Kidney (tissue), 14 donors: Measurements from ENCODE around the gene NAA35. TPM values are rescaled to one million over a fixed set of nuclear protein-coding genes. Genes with fewer than 3 reads are reported as not detected.
A peak's percentile ranks its signal among the peaks of the same experiment; 100 is the strongest.

ENCODE experiments used
- DNase-seq, 5 donors: peaks; one replicate each; pipeline ENCODE4 v3.0.0-alpha.2; 2013 to 2020
- FAIRE-seq: peaks from 2 replicates; lab custom pipeline; 2012; peaks lifted over from hg19 to GRCh38; lab: Jason Lieb, UNC
- H3K27ac ChIP-seq, 2 donors: one replicate each; pipeline ENCODE4 v1.7.0; 2013; ENCODE audit warnings: low read depth in 2 of 2, low read length in 2 of 2, inconsistent platforms in 1 of 2
- H3K27me3 ChIP-seq: one replicate; pipeline ENCODE4 v1.7.1; 2013; ENCODE audit warnings: low read length, inconsistent platforms; ENCODE audit not compliant: control insufficient read depth, insufficient read depth
- H3K36me3 ChIP-seq, 3 donors: one replicate each; pipeline versions ENCODE4 v1.7.0 to v1.7.1; 2013; ENCODE audit warnings: low read length in 3 of 3, control low read depth in 1 of 3, inconsistent platforms in 1 of 3; ENCODE audit not compliant: insufficient read depth in 3 of 3, control insufficient read depth in 2 of 3
- H3K4me1 ChIP-seq, 3 donors: one replicate each; pipeline versions ENCODE4 v1.7.0 to v1.7.1; 2013; ENCODE audit warnings: low read length in 3 of 3, inconsistent platforms in 1 of 3, low read depth in 1 of 3; ENCODE audit not compliant: control insufficient read depth in 2 of 3, insufficient read depth in 2 of 3
- H3K4me3 ChIP-seq, 3 donors: one replicate each; pipeline versions ENCODE4 v1.7.0 to v1.8.1; 2013; ENCODE audit warnings: low read length in 3 of 3, control low read depth in 1 of 3, inconsistent platforms in 1 of 3
- H3K9ac ChIP-seq, 3 donors: one replicate each; pipeline versions ENCODE4 v1.7.0 to v1.7.1; 2013; ENCODE audit warnings: low read length in 3 of 3, control low read depth in 1 of 3, inconsistent platforms in 1 of 3
- H3K9me3 ChIP-seq, 3 donors: one replicate each; pipeline versions ENCODE4 v1.7.0 to v1.7.1; 2013; ENCODE audit warnings: low read length in 3 of 3, control low read depth in 1 of 3, inconsistent platforms in 1 of 3; ENCODE audit not compliant: control insufficient read depth in 2 of 3, insufficient read depth in 1 of 3
- intact Hi-C: fragments of 100-400 bp; cut with DNase I; formaldehyde crosslinking; loops from one replicate; pipeline ENCODE4 v1.11.1; 2022
- polyA plus RNA-seq: library from polyadenylated mRNA; stranded (reverse); fragments of 350-450 nt; fragmentation: Illumina TruSeq; extraction: RNeasy Lipid Tissue Mini Kit (QIAGEN cat#74804); gene quantifications from one replicate; pipeline ENCODE4 v1.2.3, GENCODE V29; 2014; ENCODE audit warnings: low read depth, low replicate concordance; ENCODE audit not compliant: insufficient read depth
- total RNA-seq: library from RNA; stranded (reverse); fragmentation: NEBNext Ultra II Directional; extraction: Animal tissue kit (Norgen Biotek cat#: 25700); gene quantifications from one replicate; pipeline ENCODE4 v1.2.1, GENCODE V29; 2021
- TF ChIP-seq, protein P1 (sequence below): IDR thresholded peaks from 3 replicates; pipeline ENCODE4 v1.5.1; 2012; ENCODE audit warnings: mild to moderate bottlenecking, moderate library complexity, borderline replicate concordance; ENCODE audit not compliant: insufficient read depth; ENCODE audit errors: extremely low read depth
- donor health status: control.
- donor health status: control.
- donor health status: control.
- donor health status: control.
- donor health status: control.
- donor health status: DM: yes; HTN: yes; CAD: no.
- donor health status: Normal renal cell carcinoma (clear cell type).

Gene NAA35
- total and polyA plus RNA-seq, 2 donors from 2014 or later = 10.8 to 25.3 TPM

DNA sequence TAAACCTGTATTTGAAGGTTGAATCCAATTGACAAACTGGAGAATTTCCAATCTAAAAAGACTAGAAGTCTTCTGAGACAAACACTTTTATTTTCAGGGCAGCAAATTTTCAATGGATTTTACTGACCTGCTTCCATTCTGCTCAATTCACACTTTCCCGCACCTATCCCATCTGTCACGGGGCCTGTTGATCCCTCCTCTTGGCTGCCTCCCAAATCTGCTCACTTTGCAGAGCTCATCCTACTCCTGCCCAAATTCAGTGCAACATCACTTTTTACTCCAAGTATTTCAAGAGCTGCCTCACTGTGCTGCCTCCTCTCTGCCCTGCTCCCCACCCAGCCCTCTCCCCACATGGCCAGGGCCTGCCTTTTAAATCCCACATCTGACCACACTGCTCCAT, 123.3 kb downstream of the NAA35 start:
- peak in 1 of 5 donors; percentile 5 for DNase-seq
- Histone ChIP-seq H3K4me3 (no peak overlapping the region), H3K27ac (no peak overlapping the region), H3K9me3 (no peaks in the 10 kb centered on the region), H3K36me3 (no peaks in the 10 kb centered on the region), H3K4me1 (peaks cover 0 to 9% (median 8%) of the 10 kb centered on the region in 3 donors), H3K9ac (no peak overlapping the region), H3K27me3 (no peaks in the 10 kb centered on the region)
- TF ChIP-seq, protein P1, sequence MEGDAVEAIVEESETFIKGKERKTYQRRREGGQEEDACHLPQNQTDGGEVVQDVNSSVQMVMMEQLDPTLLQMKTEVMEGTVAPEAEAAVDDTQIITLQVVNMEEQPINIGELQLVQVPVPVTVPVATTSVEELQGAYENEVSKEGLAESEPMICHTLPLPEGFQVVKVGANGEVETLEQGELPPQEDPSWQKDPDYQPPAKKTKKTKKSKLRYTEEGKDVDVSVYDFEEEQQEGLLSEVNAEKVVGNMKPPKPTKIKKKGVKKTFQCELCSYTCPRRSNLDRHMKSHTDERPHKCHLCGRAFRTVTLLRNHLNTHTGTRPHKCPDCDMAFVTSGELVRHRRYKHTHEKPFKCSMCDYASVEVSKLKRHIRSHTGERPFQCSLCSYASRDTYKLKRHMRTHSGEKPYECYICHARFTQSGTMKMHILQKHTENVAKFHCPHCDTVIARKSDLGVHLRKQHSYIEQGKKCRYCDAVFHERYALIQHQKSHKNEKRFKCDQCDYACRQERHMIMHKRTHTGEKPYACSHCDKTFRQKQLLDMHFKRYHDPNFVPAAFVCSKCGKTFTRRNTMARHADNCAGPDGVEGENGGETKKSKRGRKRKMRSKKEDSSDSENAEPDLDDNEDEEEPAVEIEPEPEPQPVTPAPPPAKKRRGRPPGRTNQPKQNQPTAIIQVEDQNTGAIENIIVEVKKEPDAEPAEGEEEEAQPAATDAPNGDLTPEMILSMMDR = no peak
- no peak for FAIRE-seq
- intact Hi-C loops = no loop called here

GRCh38 chr9:86069206-86069869, 128.4 kb downstream of the NAA35 start:
- H3K27ac ChIP-seq = no peak overlapping the region
- no peaks in the 10 kb centered on the region for H3K36me3 ChIP-seq
- TF ChIP-seq, protein P1 = no peak
- H3K9me3 ChIP-seq = no peaks in the 10 kb centered on the region
- intact Hi-C loops = no loop called here
- H3K9ac ChIP-seq = no peak overlapping the region
- H3K4me3 ChIP-seq = no peak overlapping the region
- FAIRE-seq (no peak), DNase-seq (no peak)
- H3K27me3 ChIP-seq = no peaks in the 10 kb centered on the region
- H3K4me1 ChIP-seq = peaks cover 0 to 2% (median 0%) of the 10 kb centered on the region in 3 donors

Other genes with a start within 250 kb of the NAA35 start
- gene AGTPBP1, start 199.2 kb upstream of the NAA35 start, total RNA-seq = 25.8 TPM
- gene AGTPBP1, start 199.2 kb upstream of the NAA35 start, polyA plus RNA-seq = 4.1 TPM
- gene GOLM1, start 158.4 kb downstream of the NAA35 start, total RNA-seq = 133 TPM
- 88.6 TPM for gene GOLM1, start 158.4 kb downstream of the NAA35 start, polyA plus RNA-seq